Activated naive CD8-positive, alpha-beta T cell treated with anti-CD3 and anti-CD28 coated beads for 36 hours (primary cell): ENCODE data around the gene MRGPRX1. TPM values are rescaled to one million over a fixed set of nuclear protein-coding genes. Genes with fewer than 3 reads are reported as not detected.
"Not testable (repeated sequence)": the region's sequence is repeated elsewhere in the genome, so short reads cannot be mapped to it uniquely, and the experiment has no call there.

Experiments used
- DNase-seq: peaks from one replicate; pipeline ENCODE4 v3.0.0; 2021
- H3K27ac Mint-ChIP-seq: one replicate; pipeline ENCODE4 v1.8.0; 2022; ENCODE audit warnings: mild to moderate bottlenecking, moderate library complexity, mixed read lengths
- H3K27me3 Mint-ChIP-seq: one replicate; pipeline ENCODE4 v1.8.0; 2022; ENCODE audit warnings: mild to moderate bottlenecking, mixed read lengths
- H3K36me3 Mint-ChIP-seq: one replicate; pipeline ENCODE4 v1.8.0; 2021; ENCODE audit warnings: mild to moderate bottlenecking, mixed read lengths
- H3K4me1 Mint-ChIP-seq: one replicate; pipeline ENCODE4 v1.8.0; 2021; ENCODE audit warnings: mixed read lengths
- H3K4me3 Mint-ChIP-seq: one replicate; pipeline ENCODE4 v1.8.0; 2022; ENCODE audit warnings: mild to moderate bottlenecking, moderate library complexity, mixed read lengths
- H3K9me3 Mint-ChIP-seq: one replicate; pipeline ENCODE4 v1.8.0; 2022; ENCODE audit warnings: mixed read lengths
- total RNA-seq, 2 experiments: library from RNA; stranded (reverse); gene quantifications; one replicate each; pipeline ENCODE4 v1.2.3, GENCODE V29; 2021

Gene MRGPRX1
- not detected for total RNA-seq

GRCh38 chr11:18939314-18939713 lies at the start of gene MRGPRX1:
Gene MRGPRX1 (minus strand): TSS chr11:18939414. CDS start chr11:18934784, 4,630 bp downstream.
- H3K27me3 Mint-ChIP-seq = peaks cover 5% of the 10 kb centered on the region
- no peaks in the 10 kb centered on the region for H3K4me1 Mint-ChIP-seq
- no peak for DNase-seq
- no peak within 1 kb of the TSS for H3K27ac Mint-ChIP-seq
- H3K36me3 Mint-ChIP-seq = no peaks in the 10 kb centered on the region
- no peak within 1 kb of the TSS for H3K4me3 Mint-ChIP-seq
- no peaks in the 10 kb centered on the region for H3K9me3 Mint-ChIP-seq

GRCh38 chr11:18987454-18988231 lies 48.4 kb upstream of the MRGPRX1 start:
- Mint-ChIP-seq H3K27me3 (peaks cover 17% of the 10 kb centered on the region), H3K9me3 (peaks cover 7% of the 10 kb centered on the region), H3K4me1 (no peaks in the 10 kb centered on the region), H3K4me3 (no peak overlapping the region), H3K36me3 (no peaks in the 10 kb centered on the region), H3K27ac (no peak overlapping the region)
- DNase-seq = no peak

GRCh38 chr11:18986744-18987143 lies 47.5 kb upstream of the MRGPRX1 start:
- Mint-ChIP-seq H3K27ac (no peak overlapping the region), H3K4me1 (no peaks in the 10 kb centered on the region), H3K27me3 (peaks cover 22% of the 10 kb centered on the region), H3K9me3 (peaks cover 5% of the 10 kb centered on the region), H3K4me3 (no peak overlapping the region), H3K36me3 (no peaks in the 10 kb centered on the region)
- DNase-seq = no peak

GRCh38 chr11:18981897-18982296 lies 42.7 kb upstream of the MRGPRX1 start:
- no peaks in the 10 kb centered on the region for H3K36me3 Mint-ChIP-seq
- no peak overlapping the region for H3K4me3 Mint-ChIP-seq
- no peak for DNase-seq
- no peaks in the 10 kb centered on the region for H3K4me1 Mint-ChIP-seq
- H3K9me3 Mint-ChIP-seq = peaks cover 6% of the 10 kb centered on the region
- H3K27ac Mint-ChIP-seq = no peak overlapping the region
- peaks cover 15% of the 10 kb centered on the region for H3K27me3 Mint-ChIP-seq

- Mint-ChIP-seq H3K27ac (no peak overlapping the region), H3K9me3 (peaks cover 6% of the 10 kb centered on the region), H3K27me3 (peaks cover 5% of the 10 kb centered on the region), H3K36me3 (no peaks in the 10 kb centered on the region), H3K4me1 (no peaks in the 10 kb centered on the region), H3K4me3 (no peak overlapping the region)
- DNase-seq = no peak
Observed at GRCh38 chr11:18974192-18974591, 35.0 kb upstream of the MRGPRX1 start.

GRCh38 chr11:18972336-18972735 lies 33.1 kb upstream of the MRGPRX1 start:
- H3K27me3 Mint-ChIP-seq = peaks cover 5% of the 10 kb centered on the region
- DNase-seq = no peak
- no peaks in the 10 kb centered on the region for H3K9me3 Mint-ChIP-seq
- no peak overlapping the region for H3K4me3 Mint-ChIP-seq
- no peaks in the 10 kb centered on the region for H3K4me1 Mint-ChIP-seq
- H3K36me3 Mint-ChIP-seq = no peaks in the 10 kb centered on the region
- H3K27ac Mint-ChIP-seq = no peak overlapping the region

GRCh38 chr11:18969720-18970119 lies 30.5 kb upstream of the MRGPRX1 start:
- no peak for DNase-seq
- Mint-ChIP-seq H3K4me3 (no peak overlapping the region), H3K9me3 (no peaks in the 10 kb centered on the region), H3K27ac (no peak overlapping the region), H3K27me3 (peaks cover 5% of the 10 kb centered on the region), H3K36me3 (no peaks in the 10 kb centered on the region), H3K4me1 (no peaks in the 10 kb centered on the region)

GRCh38 chr11:18958221-18958910 lies 19.2 kb upstream of the MRGPRX1 start:
- Mint-ChIP-seq H3K4me1 (no peaks in the 10 kb centered on the region), H3K27me3 (no peaks in the 10 kb centered on the region), H3K4me3 (no peak overlapping the region)

GRCh38 chr11:18956630-18957029 lies 17.4 kb upstream of the MRGPRX1 start:
- Mint-ChIP-seq H3K4me1 (no peaks in the 10 kb centered on the region), H3K9me3 (no peaks in the 10 kb centered on the region), H3K4me3 (no peak overlapping the region), H3K27me3 (peaks cover 3% of the 10 kb centered on the region), H3K36me3 (no peaks in the 10 kb centered on the region), H3K27ac (no peak overlapping the region)
- no peak for DNase-seq

More at GRCh38 chr11:18958221-18958910, 19.2 kb upstream of the MRGPRX1 start:
- Mint-ChIP-seq H3K9me3 (no peaks in the 10 kb centered on the region), H3K27ac (no peak overlapping the region), H3K36me3 (no peaks in the 10 kb centered on the region)
- DNase-seq = no peak

GRCh38 chr11:18936002-18936673 lies 3.1 kb downstream of the MRGPRX1 start:
- no peak for DNase-seq
- Mint-ChIP-seq H3K27ac (no peak overlapping the region), H3K4me1 (no peaks in the 10 kb centered on the region), H3K4me3 (no peak overlapping the region), H3K27me3 (peaks cover 12% of the 10 kb centered on the region), H3K36me3 (no peaks in the 10 kb centered on the region), H3K9me3 (no peaks in the 10 kb centered on the region)

GRCh38 chr11:18934195-18934814 lies 4.9 kb downstream of the MRGPRX1 start:
- Mint-ChIP-seq H3K36me3 (no peaks in the 10 kb centered on the region), H3K4me3 (no peak overlapping the region), H3K4me1 (no peaks in the 10 kb centered on the region), H3K9me3 (no peaks in the 10 kb centered on the region), H3K27ac (no peak overlapping the region), H3K27me3 (peaks cover 12% of the 10 kb centered on the region)
- no peak for DNase-seq

- Mint-ChIP-seq H3K36me3 (no peaks in the 10 kb centered on the region), H3K4me1 (no peaks in the 10 kb centered on the region), H3K4me3 (no peak overlapping the region), H3K27me3 (no peaks in the 10 kb centered on the region), H3K9me3 (peaks cover 4% of the 10 kb centered on the region), H3K27ac (no peak overlapping the region)
- DNase-seq = no peak
Observed at GRCh38 chr11:18927550-18928322, 11.5 kb downstream of the MRGPRX1 start.

- not testable (repeated sequence) for H3K4me3 Mint-ChIP-seq, H3K27me3 Mint-ChIP-seq, H3K4me1 Mint-ChIP-seq, H3K27ac Mint-ChIP-seq, DNase-seq, H3K9me3 Mint-ChIP-seq, H3K36me3 Mint-ChIP-seq
Observed at GRCh38 chr11:18925426-18925825, 13.8 kb downstream of the MRGPRX1 start.

GRCh38 chr11:18912883-18913282 lies 26.3 kb downstream of the MRGPRX1 start:
- H3K36me3 Mint-ChIP-seq = no peaks in the 10 kb centered on the region
- no peaks in the 10 kb centered on the region for H3K4me1 Mint-ChIP-seq
- no peak overlapping the region for H3K4me3 Mint-ChIP-seq
- no peak overlapping the region for H3K27ac Mint-ChIP-seq
- H3K9me3 Mint-ChIP-seq = no peaks in the 10 kb centered on the region
- no peak for DNase-seq
- H3K27me3 Mint-ChIP-seq = peaks cover 6% of the 10 kb centered on the region
